OCI-LY7 (cell line): ENCODE results near the gene KREMEN1. TPM values are rescaled to one million over a fixed set of nuclear protein-coding genes. Genes with fewer than 3 reads are reported as not detected.

Source experiments
- BruUV-seq: library from RNA; stranded (reverse); fragments of 400-500 nt; replicated peaks from 2 replicates; lab custom pipeline; 2021; lab: Mats Ljungman, UMichigan
- CTCF ChIA-PET: fragments of 300-600 bp; sonication (Branson Sonifier 250); formaldehyde crosslinking; loops from one replicate; lab custom pipeline; 2022; ENCODE audit warnings: antibody characterized with exemption; ENCODE audit not compliant: unreplicated experiment; lab: Charles Lee
- POLR2A ChIA-PET: fragments of 300-600 bp; sonication (Branson Sonifier 250); formaldehyde crosslinking; loops from one replicate; lab custom pipeline; 2022; ENCODE audit warnings: antibody characterized with exemption; lab: Charles Lee
- DNase-seq: peaks from one replicate; pipeline ENCODE4 v3.0.0-alpha.2; 2015; ENCODE audit warnings: low spot score
- H2AFZ ChIP-seq: fragments of 200-600 bp; sonication (generic), shearing (Covaris generic); 2 replicates; pipeline ENCODE4 v1.6.1; 2014; ENCODE audit warnings: mild to moderate bottlenecking, antibody characterized with exemption, low read length, moderate library complexity
- H3K27ac ChIP-seq: fragments of 200-600 bp; sonication (generic); 2 replicates; pipeline ENCODE4 v1.5.1; 2014; ENCODE audit warnings: mixed run types, low read depth, mild to moderate bottlenecking, moderate library complexity, low read length, inconsistent platforms; ENCODE audit not compliant: poor library complexity, severe bottlenecking
- H3K36me3 ChIP-seq: fragments of 200-600 bp; sonication (generic); 2 replicates; pipeline ENCODE4 v1.6.1; 2014; ENCODE audit warnings: mild to moderate bottlenecking, antibody characterized with exemption, low read length, moderate library complexity, mixed read lengths; ENCODE audit not compliant: insufficient read depth
- H3K4me1 ChIP-seq: fragments of 200-600 bp; sonication (generic); 2 replicates; pipeline ENCODE4 v1.5.1; 2014; ENCODE audit warnings: mild to moderate bottlenecking, low read length; ENCODE audit not compliant: insufficient read depth, poor library complexity, severe bottlenecking
- H3K4me2 ChIP-seq: fragments of 200-600 bp; sonication (generic); 2 replicates; pipeline ENCODE4 v1.6.1; 2014; ENCODE audit warnings: mild to moderate bottlenecking, low read length
- H3K4me3 ChIP-seq: fragments of 200-600 bp; sonication (generic); 2 replicates; pipeline ENCODE4 v1.5.1; 2014; ENCODE audit warnings: mild to moderate bottlenecking, low read depth, low read length; ENCODE audit not compliant: poor library complexity, severe bottlenecking
- H3K79me2 ChIP-seq: fragments of 200-600 bp; sonication (generic); 2 replicates; pipeline ENCODE4 v1.6.1; 2016; ENCODE audit warnings: low read depth, mild to moderate bottlenecking, low read length, moderate library complexity, mixed read lengths; ENCODE audit not compliant: insufficient read depth
- H3K9me2 ChIP-seq: fragments of 200-600 bp; sonication (generic); 2 replicates; pipeline ENCODE4 v1.6.1; 2016; ENCODE audit warnings: mild to moderate bottlenecking, low read length, mixed read lengths; ENCODE audit not compliant: insufficient read depth
- H3K9me3 ChIP-seq: fragments of 200-600 bp; sonication (generic); 2 replicates; pipeline ENCODE4 v1.6.1; 2014; ENCODE audit warnings: mild to moderate bottlenecking, mixed run types, low read length, mixed read lengths
- H4K20me1 ChIP-seq: fragments of 200-600 bp; sonication (generic); 2 replicates; pipeline ENCODE4 v1.6.1; 2014; ENCODE audit warnings: mild to moderate bottlenecking, antibody characterized with exemption, low read length, moderate library complexity, mixed read lengths; ENCODE audit not compliant: insufficient read depth
- CTCF ChIP-seq: fragments of 200-600 bp; sonication (generic); conservative IDR thresholded peaks from 2 replicates; pipeline ENCODE4 v1.5.1; 2014; ENCODE audit warnings: mild to moderate bottlenecking, antibody characterized with exemption, low read length, moderate library complexity, mixed read lengths
- EZH2phosphoT487 ChIP-seq: fragments of 200-600 bp; sonication (generic); IDR thresholded peaks from 2 replicates; pipeline ENCODE4 v1.6.1; 2018; ENCODE audit warnings: low read depth, borderline replicate concordance, mild to moderate bottlenecking, mixed run types, antibody characterized with exemption, low read length, moderate library complexity, mixed read lengths
- intact Hi-C: fragments of 100-400 bp; cut with micrococcal nuclease; formaldehyde crosslinking; loops from one replicate; pipeline ENCODE4 v1.10.0; 2022; ENCODE audit not compliant: unreplicated experiment
- total RNA-seq, 2 experiments: library from RNA; depleted of rRNA in 1 of 2; stranded (reverse); fragments of >200 nt in 1 of 2; shearing (Covaris generic) in 1 of 2; gene quantifications; 2 replicates each; pipeline ENCODE4 v1.2.3, GENCODE V29; 2014 to 2022

Gene KREMEN1
- total RNA-seq, 2 experiments from 2014 or later: not detected

GRCh38 chr22:29121124-29121523 lies 48.3 kb downstream of the KREMEN1 start:
- no peaks in the 10 kb centered on the region for H3K9me2 ChIP-seq
- no peak for TF ChIP-seq CTCF
- no peak for TF ChIP-seq EZH2phosphoT487
- intact Hi-C loops: no loop called here
- H3K4me2 ChIP-seq: no peak overlapping the region
- no peak for DNase-seq
- no peaks in the 10 kb centered on the region for H3K79me2 ChIP-seq
- ChIA-PET CTCF (no interaction called here), POLR2A (interaction anchor here (0.6 kb wide), 1 partner anchor 19 kb away, joined by 3 read pairs; no protein-coding TSS in a partner anchor)
- H3K27ac ChIP-seq: no peak overlapping the region
- H4K20me1 ChIP-seq: no peaks in the 10 kb centered on the region
- no TSS peak for BruUV-seq
- no peak overlapping the region for H2AFZ ChIP-seq
- H3K9me3 ChIP-seq: no peaks in the 10 kb centered on the region
- H3K4me3 ChIP-seq: no peak overlapping the region
- no peaks in the 10 kb centered on the region for H3K36me3 ChIP-seq
- H3K4me1 ChIP-seq: no peaks in the 10 kb centered on the region

- no peaks in the 10 kb centered on the region for H4K20me1 ChIP-seq
- DNase-seq: no peak
- no peak overlapping the region for H3K4me3 ChIP-seq
- TF ChIP-seq EZH2phosphoT487 (no peak), CTCF (no peak)
- CTCF ChIA-PET: no interaction called here
- no peak overlapping the region for H3K4me2 ChIP-seq
- BruUV-seq: no TSS peak
- H3K27ac ChIP-seq: no peak overlapping the region
- POLR2A ChIA-PET: no interaction called here
- H2AFZ ChIP-seq: no peak overlapping the region
- H3K9me2 ChIP-seq: no peaks in the 10 kb centered on the region
- intact Hi-C loops: no loop called here
- H3K4me1 ChIP-seq: no peaks in the 10 kb centered on the region
- no peaks in the 10 kb centered on the region for H3K9me3 ChIP-seq
- no peaks in the 10 kb centered on the region for H3K36me3 ChIP-seq
- no peaks in the 10 kb centered on the region for H3K79me2 ChIP-seq
Observed at GRCh38 chr22:29122041-29122440, 49.2 kb downstream of the KREMEN1 start.

- no peaks in the 10 kb centered on the region for H3K9me2 ChIP-seq
- CTCF ChIA-PET: no interaction called here
- intact Hi-C loops: no loop called here
- H3K4me1 ChIP-seq: no peaks in the 10 kb centered on the region
- POLR2A ChIA-PET: no interaction called here
- no peak overlapping the region for H2AFZ ChIP-seq
- no peaks in the 10 kb centered on the region for H4K20me1 ChIP-seq
- DNase-seq: no peak
- no peak overlapping the region for H3K4me2 ChIP-seq
- no TSS peak for BruUV-seq
- no peak overlapping the region for H3K27ac ChIP-seq
- no peak overlapping the region for H3K4me3 ChIP-seq
- TF ChIP-seq EZH2phosphoT487 (no peak), CTCF (no peak)
- no peaks in the 10 kb centered on the region for H3K9me3 ChIP-seq
- no peaks in the 10 kb centered on the region for H3K79me2 ChIP-seq
- no peaks in the 10 kb centered on the region for H3K36me3 ChIP-seq
Observed at GRCh38 chr22:29124777-29125442, 52.1 kb downstream of the KREMEN1 start.
